CD4-positive, alpha-beta T cell treated with Interleukin-4 for 4 hours (primary cell): ENCODE measurements around the gene ZNF467.

Source experiments
- DNase-seq: peaks from one replicate; pipeline ENCODE4 v3.0.0-alpha.2; 2020

Gene ZNF467

GRCh38 chr7:149736478-149737360, 36.7 kb downstream of the ZNF467 start:
- DNase-seq: no peak

DNA sequence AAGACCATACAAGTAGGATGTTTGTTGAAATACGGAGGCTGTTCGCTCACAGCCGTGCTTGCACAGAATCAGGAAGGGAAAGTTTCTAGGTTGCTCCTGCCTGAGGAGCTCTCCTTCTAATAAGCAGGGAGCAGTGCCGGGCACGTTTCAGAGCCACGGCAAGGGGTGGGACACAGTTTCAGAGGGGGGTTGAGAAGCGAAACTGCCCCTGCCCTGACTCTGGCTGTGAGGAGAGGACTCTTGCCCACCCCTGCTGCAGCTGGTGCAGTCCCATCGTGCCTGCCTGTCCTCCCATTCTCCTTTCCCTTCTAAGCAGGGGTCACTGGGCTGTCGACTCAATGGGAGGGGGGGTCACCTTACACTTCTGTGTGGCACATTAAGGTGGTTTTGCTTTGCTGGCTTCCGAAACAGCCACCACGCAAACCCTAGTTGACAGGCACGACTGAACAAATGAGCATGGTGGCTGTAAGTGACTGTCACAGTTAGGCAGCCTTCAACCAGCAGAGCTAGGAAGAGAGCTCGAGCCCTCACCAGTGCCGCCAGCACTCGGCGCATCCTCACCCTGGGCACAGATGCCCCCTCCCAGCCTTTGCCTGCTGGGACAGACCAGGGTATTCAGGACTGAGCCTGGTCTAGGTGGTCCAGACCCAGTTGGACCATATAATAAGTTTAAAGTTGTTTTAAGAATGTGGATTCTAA, 37.5 kb downstream of the ZNF467 start:
- DNase-seq: no peak

DNA sequence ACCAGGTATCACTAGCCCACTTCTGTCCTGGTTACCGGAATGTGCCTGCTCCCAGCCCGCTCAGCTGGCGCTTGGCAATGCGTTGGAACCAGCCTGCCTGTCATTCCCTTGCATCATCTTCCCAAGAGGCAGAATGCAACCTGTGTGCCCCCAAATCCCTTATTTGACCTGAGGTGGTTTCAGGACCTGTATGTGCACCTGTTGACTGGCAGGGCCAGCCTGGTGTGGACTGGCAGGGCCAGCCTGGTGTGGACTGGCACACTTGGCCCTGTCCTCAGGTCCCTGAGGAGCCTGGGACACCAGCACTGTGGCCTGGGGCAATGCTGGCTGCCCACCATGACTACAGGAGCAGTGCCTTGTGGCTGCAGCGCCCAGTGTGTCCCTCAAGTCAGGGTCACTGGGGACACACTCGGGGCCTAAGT, 38.2 kb downstream of the ZNF467 start:
- no peak for DNase-seq

DNA sequence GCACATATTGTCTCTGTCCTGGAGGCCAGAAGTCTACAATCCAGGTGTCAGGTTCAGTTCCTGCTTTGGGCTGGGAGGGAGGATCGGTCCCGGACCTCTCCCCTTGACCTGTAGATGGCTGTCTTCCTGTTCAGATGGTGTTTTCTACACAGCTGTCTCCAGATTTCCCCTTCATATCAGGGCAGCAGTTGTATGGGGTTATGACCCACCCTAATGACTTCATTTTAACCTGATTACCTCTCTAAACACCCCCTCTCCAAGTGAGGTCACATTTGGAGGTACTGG, 38.7 kb downstream of the ZNF467 start:
- DNase-seq: no peak

GRCh38 chr7:149733924-149734790, 39.2 kb downstream of the ZNF467 start:
- no peak for DNase-seq

- DNase-seq: no peak
Measured at GRCh38 chr7:149733131-149733923, 40.1 kb downstream of the ZNF467 start.

GRCh38 chr7:149732611-149733010, 40.8 kb downstream of the ZNF467 start:
- DNase-seq: no peak

DNA sequence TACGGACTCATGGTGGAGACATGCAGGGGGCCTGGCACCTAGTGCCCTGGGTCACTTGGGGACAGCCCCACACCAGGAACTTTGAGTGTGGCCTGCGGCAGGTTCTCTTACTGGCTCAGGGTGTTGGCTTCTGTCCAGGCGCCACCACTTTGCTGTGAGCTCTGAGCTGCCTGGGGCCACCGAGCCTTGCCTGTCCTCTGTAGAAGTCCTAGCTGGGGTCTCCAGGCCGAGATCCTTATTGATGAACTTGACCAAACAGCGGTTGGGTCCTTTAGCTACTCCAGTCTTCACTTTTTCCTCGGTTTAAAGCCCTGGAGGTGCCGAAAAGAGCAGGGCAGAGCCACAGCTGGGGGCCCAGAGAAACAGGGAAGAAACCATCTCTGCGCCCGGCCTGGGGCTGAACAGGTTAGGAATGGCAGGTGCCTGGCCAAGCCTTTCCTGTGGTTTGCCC, 41.3 kb downstream of the ZNF467 start:
- no peak for DNase-seq

DNA sequence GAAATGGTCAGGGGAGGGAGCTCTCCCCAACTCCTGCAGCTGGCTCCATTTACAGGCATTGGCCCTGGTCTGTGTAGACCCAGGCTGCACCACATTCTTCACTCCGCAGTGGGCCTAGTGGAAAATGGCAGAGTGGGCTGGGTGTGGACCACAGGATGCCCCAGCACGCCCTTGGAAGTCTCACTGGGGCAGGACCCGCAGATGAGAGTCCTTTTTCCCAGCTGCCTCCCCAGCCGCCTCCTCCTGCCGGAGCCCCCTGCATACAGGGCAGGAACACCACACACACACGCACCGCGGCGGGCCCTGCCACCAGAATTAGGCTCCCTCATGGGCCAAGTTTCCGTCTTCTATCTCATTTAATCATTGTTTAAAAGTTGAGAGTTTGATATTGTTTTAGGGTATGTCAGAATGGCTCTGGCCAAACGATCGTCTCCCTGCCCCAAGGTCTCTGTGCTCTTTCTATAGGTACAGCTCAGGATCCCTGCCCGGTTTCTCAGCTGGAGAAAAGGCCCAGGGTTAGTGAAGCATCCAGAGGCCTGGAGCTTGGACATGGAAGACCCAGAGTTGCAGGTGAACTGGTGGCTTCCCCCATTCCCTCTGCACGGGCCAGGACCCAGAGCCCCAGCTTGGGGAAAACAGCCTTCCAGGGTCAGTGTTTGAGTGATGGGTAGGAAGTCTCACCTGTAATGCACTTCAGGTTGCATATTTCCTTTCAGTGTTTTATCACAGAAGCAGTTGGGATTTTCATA, 42.0 kb downstream of the ZNF467 start:
- DNase-seq: no peak

DNA sequence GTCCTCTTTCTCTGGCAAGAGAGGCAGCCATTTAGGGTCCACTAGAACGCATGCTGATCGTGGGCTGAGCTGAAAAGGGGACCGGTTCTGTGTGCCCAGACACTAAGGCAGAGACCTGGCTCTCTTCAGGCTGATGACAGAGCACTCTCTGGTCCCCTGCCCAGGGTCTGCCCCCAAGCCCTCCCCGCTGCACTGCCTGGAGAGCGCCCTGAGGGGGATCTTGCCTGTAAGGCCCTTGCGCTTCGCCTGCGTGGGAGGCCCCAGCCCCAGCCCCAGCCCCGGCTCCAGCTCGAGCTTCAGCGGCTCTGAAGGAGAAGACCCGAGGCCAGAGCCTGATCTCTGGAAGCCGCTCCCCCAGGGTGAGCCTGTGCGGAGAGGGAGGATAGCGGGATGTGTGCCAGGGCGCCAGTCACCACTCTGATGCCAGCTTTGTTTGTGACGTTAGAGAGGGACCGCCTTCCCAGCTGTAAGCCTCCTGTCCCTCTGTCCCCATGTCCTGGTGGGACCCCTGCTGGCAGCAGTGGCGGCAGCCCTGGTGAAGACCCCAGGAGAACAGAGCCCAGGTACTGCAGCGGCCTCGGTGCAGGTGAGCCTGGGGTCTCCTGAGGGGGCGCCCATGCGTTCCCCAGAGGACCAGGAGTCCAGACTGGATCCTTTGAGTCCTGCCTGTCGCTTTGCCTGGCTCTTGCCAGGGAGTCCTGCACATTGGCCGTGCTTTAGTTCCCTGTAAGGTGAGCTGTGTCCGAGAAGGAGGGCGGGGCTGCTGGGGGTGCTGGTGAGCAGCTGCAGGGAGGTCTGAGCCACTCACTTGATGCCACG, 43.2 kb downstream of the ZNF467 start:
- no peak for DNase-seq

DNA sequence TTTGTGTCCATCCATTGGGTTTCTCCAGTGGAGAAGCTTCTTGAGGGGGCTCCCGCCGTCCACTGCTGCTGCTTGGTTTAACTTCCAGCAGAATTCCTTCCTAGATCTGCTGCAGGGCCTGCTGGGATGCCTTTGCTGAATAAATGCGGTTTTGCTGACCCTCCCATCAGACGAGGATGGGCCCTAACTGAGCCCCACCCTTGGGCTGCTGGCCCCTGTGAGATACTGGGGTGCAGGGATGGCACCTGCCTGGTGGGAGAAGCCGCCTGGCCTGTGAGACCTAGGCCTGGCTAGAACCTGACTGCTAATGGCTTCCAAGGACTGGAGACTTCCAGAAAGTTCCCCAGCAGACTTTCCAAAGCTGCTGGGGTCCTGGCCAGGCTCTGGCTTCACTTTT, 43.8 kb downstream of the ZNF467 start:
- no peak for DNase-seq

DNA sequence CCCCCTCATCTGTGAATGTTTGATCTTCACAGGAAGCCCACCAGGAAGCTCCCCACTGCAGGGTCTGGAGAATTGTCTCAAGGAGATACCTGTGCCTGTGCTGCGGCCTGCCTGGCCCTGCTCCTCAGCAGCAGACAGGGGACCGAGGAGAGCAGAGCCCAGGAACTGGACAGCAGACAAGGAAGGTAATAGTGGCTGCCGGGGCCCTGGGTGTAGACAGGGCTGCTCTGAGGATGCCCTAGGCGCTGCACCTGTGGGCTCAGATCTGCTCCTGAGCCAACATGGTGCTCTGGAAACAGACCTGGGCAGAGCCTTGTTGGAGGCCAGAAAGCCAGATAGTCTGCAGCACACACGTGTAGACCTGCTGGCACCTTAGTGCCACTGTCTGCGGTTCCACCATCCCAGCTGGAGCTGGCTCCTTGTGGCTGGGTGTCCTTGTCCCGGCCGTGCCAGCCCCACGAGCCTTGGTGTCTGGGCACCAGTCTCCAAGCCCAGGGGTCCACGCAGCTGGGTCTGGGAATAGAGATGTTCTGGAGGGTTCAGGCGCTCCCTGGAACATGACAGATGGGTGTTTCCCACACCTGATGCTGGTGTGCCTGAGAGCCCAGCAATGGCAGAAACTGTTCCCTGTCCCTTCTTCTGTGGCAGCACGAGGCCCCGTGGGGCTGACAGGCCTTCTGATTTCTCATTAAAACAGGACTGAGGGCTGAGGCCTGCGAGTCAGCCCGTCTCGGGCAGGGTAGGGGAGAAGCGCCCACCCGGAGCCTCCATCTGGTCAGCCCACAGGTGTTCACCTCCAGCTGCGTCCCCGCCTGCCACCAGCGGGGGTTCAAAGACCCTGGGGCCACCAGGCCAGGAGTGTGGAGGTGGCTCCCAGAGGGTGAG, 44.7 kb downstream of the ZNF467 start:
- no peak for DNase-seq

- DNase-seq: no peak
Measured at GRCh38 chr7:149727899-149728476, 45.4 kb downstream of the ZNF467 start.

DNA sequence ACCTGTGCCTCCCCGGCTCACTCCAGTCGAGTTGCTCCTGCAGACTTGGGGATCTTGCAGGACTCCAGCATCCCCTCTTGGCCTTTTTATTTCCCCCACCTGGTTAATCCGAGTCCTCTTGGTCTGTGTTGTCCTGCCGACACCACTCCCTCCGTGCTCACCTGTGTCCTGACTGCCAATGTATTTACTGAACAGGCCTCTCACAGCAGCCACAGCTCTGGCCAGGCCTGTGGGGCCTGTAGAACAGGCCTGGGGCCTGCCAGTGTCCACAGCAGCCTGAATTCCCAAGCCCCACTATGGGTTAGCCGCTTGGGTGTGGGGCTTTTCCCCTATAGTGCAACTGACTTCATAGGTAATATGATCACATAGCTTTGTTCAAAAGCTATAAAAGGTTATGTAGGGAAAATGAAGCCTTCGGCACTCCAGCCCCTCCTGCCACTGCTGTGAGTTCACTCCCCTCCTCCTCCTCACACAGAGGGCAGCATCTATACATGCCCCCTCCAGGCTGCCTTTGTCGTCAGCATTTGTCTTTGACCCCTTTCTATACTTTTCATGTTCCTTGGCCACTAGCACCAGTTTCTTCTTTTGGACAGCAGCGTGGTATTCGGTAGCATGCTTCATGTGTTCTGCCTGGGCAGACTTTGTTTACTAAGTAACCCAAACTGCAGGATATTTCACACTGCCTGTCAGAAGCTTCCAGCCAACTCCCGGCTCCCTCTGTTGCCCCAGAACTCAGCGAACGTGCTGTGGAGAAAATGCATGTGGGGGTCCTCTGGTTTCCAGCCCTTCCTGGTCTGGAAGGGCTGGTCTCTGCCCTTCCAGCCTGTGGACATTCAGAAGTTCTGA, 46.1 kb downstream of the ZNF467 start:
- DNase-seq: no peak

DNA sequence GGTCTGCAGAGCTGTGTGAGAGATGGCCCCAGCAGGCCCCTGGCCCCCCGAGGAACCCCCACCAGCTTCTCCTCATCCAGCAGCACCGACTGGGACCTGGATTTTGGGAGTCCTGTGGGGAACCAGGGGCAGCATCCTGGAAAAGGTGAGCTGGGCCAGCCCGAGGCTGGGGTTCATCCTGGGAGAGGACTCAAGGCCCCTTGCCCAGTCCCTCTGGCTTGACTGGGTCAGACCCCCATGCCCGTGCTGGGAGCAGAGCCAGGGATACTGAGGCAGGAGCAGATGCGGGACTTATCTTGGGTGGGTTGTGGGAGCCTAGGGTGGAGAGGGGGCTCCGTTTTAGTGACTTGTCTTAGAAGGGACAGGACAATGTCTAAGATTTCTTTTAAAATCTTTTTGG, 47.5 kb downstream of the ZNF467 start:
- DNase-seq: no peak

GRCh38 chr7:149725426-149725821, 48.0 kb downstream of the ZNF467 start:
- no peak for DNase-seq

GRCh38 chr7:149724661-149725425, 48.5 kb downstream of the ZNF467 start:
- DNase-seq: no peak
